NK-92 (cell line): ENCODE results near the gene POTEF.
"Not testable (repeated sequence)": the region's sequence is repeated elsewhere in the genome, so short reads cannot be mapped to it uniquely, and the experiment has no call there.

ENCODE experiments used
- DNase-seq: peaks from one replicate; lab custom pipeline; 2025; ENCODE audit not compliant: unreplicated experiment; lab: John Stamatoyannopoulos, UW

Gene POTEF

GRCh38 chr2:130153721-130154422 is 24.9 kb upstream of the POTEF start:
- not testable (repeated sequence) for DNase-seq

- no peak for DNase-seq
Measured at GRCh38 chr2:130152816-130153595, 24.0 kb upstream of the POTEF start.

- not testable (repeated sequence) for DNase-seq
Measured at GRCh38 chr2:130152136-130152815, 23.3 kb upstream of the POTEF start.

GRCh38 chr2:130151145-130151512 is 22.1 kb upstream of the POTEF start:
- DNase-seq: not testable (repeated sequence)

- DNase-seq: no peak
Measured at GRCh38 chr2:130150181-130151144, 21.4 kb upstream of the POTEF start.

GRCh38 chr2:130148515-130148914 is 19.5 kb upstream of the POTEF start:
- DNase-seq: not testable (repeated sequence)

GRCh38 chr2:130145006-130145414 is 16.0 kb upstream of the POTEF start, which contains the start of gene CCDC74B:
Gene CCDC74B (minus strand): TSS chr2:130145112. CDS start chr2:130144996, 116 bp downstream.
- not testable (repeated sequence) for DNase-seq

- DNase-seq: not testable (repeated sequence)
Measured at GRCh38 chr2:130143266-130144039, 14.4 kb upstream of the POTEF start.

- not testable (repeated sequence) for DNase-seq
Measured at GRCh38 chr2:130142396-130143265, 13.6 kb upstream of the POTEF start.

GRCh38 chr2:130141645-130142370 is 12.8 kb upstream of the POTEF start:
- DNase-seq: not testable (repeated sequence)

GRCh38 chr2:130141002-130141401 is 12.0 kb upstream of the POTEF start:
- DNase-seq: not testable (repeated sequence)

- DNase-seq: not testable (repeated sequence)
Measured at GRCh38 chr2:130140516-130140915, 11.5 kb upstream of the POTEF start.

- DNase-seq: not testable (repeated sequence)
Measured at GRCh38 chr2:130139331-130140280, 10.6 kb upstream of the POTEF start.

GRCh38 chr2:130138841-130139251 is 9.8 kb upstream of the POTEF start:
- not testable (repeated sequence) for DNase-seq

GRCh38 chr2:130138326-130138725 is 9.3 kb upstream of the POTEF start:
- not testable (repeated sequence) for DNase-seq

GRCh38 chr2:130137118-130137517 is 8.1 kb upstream of the POTEF start:
- DNase-seq: not testable (repeated sequence)

GRCh38 chr2:130136546-130136945 is 7.5 kb upstream of the POTEF start:
- not testable (repeated sequence) for DNase-seq
